ENCODE results near the gene SLC38A3. TPM values are rescaled to one million over a fixed set of nuclear protein-coding genes. Genes with fewer than 3 reads are reported as not detected.

The SLC38A3 gene
- total and polyA plus RNA-seq, 2 donors (not counting 3 experiments of a cell fraction or from before 2014, with no cell fraction given) = 0.60 to 1.1 TPM

- H3K4me2 ChIP-seq (ENCODE audit: insufficient read depth, low read length) = no peak overlapping the region
- ChIA-PET POLR2A (no interaction called here), CTCF (interaction anchor here (2.4 to 6.4 kb wide), 3 partner anchors 10 to 17 kb away, joined by 9 to 53 read pairs (median 43); no protein-coding TSS in a partner anchor)
- DNase-seq (ENCODE audit: low read depth, low spot score) (no peak), FAIRE-seq (no peak)
- no peak overlapping the region for H2AFZ ChIP-seq (ENCODE audit: low read depth, low read length)
- no peak overlapping the region for H3K4me3 ChIP-seq (replicated peaks in 1 of 3; ENCODE audit: insufficient read depth in 1 of 3, low read depth in 1 of 3, low read length in 3 of 3)
- no peak for TF ChIP-seq EZH2 (IDR thresholded peaks at IDR 0.05; ENCODE audit: borderline replicate concordance, low read depth, low read length, severe bottlenecking)
- no peak for TF ChIP-seq POLR2A (IDR thresholded peaks at IDR 0.05; ENCODE audit: low read depth, low read length)
- TF ChIP-seq POLR2AphosphoS5 (IDR thresholded peaks at IDR 0.05; ENCODE audit: insufficient read depth, low read depth, low read length) = no peak
- TF ChIP-seq FOS (IDR thresholded peaks at IDR 0.05; ENCODE audit: borderline replicate concordance, insufficient read depth, low read length) = no peak
- TF ChIP-seq GATA2 (IDR thresholded peaks at IDR 0.05; ENCODE audit: insufficient read depth, insufficient read length, low read depth, low read length) = no peak
- TF ChIP-seq CTCF (IDR thresholded peaks at IDR 0.05; ENCODE audit: extremely low read depth in 1 of 2, insufficient read depth in 1 of 2, low read depth in 1 of 2, low read length in 2 of 2) = no peak
- TF ChIP-seq MAX (IDR thresholded peaks at IDR 0.05; ENCODE audit: insufficient read depth, insufficient read length) = no peak
- no peak for TF ChIP-seq JUN (IDR thresholded peaks at IDR 0.05; ENCODE audit: borderline replicate concordance, insufficient read depth, insufficient read length, low read depth)
- TF ChIP-seq MYC (IDR thresholded peaks at IDR 0.05; ENCODE audit: low read depth, low read length) = no peak
- H3K9me1 ChIP-seq (replicated peaks; ENCODE audit: control insufficient read depth, extremely low read depth, insufficient read depth, low read length) = no peaks in the 10 kb centered on the region
- no peaks in the 10 kb centered on the region for H3K4me1 ChIP-seq (ENCODE audit: control insufficient read depth, extremely low read depth, insufficient read depth, low read length)
- no peaks in the 10 kb centered on the region for H4K20me1 ChIP-seq (replicated peaks; ENCODE audit: control insufficient read depth, extremely low read depth, insufficient read depth, low read length)
- H3K27ac ChIP-seq (ENCODE audit: insufficient read depth, low read depth, low read length) = no peak overlapping the region
- H3K9me3 ChIP-seq (replicated peaks; ENCODE audit: control insufficient read depth, insufficient read depth, low read length) = no peaks in the 10 kb centered on the region
- no peaks in the 10 kb centered on the region for H3K36me3 ChIP-seq (ENCODE audit: control insufficient read depth in 2 of 2, extremely low read depth in 1 of 2, insufficient read depth in 2 of 2, low read length in 2 of 2)
- H3K27me3 ChIP-seq (ENCODE audit: control insufficient read depth in 2 of 2, insufficient read depth in 2 of 2, low read length in 2 of 2) = no peaks in the 10 kb centered on the region
- intact Hi-C loops (cut with micrococcal nuclease) (no loop called here), dilution Hi-C loops (cut with MboI; ENCODE audit: extremely low pct_ligation_motif_present, low sequenced_read_pairs) (no loop called here)
- no peak overlapping the region for H3K9ac ChIP-seq (replicated peaks; ENCODE audit: extremely low read depth, insufficient read depth, low read length)
- no peaks in the 10 kb centered on the region for H3K79me2 ChIP-seq (ENCODE audit: control insufficient read depth, insufficient read depth, low read length)
- no TSS peak for BruUV-seq (replicated peaks)
Measured at GRCh38 chr3:50211930-50212329, 6.9 kb downstream of the SLC38A3 start.
